Measurements from ENCODE around the gene HERC4. TPM values are rescaled to one million over a fixed set of nuclear protein-coding genes. Genes with fewer than 3 reads are reported as not detected.

HERC4 gene
- total and polyA plus RNA-seq, 9 of the 15 experiments (the other 6 are each of a cell fraction or from before 2014, with no cell fraction given): 12.5 to 33.5 (median 22.8) TPM

DNA sequence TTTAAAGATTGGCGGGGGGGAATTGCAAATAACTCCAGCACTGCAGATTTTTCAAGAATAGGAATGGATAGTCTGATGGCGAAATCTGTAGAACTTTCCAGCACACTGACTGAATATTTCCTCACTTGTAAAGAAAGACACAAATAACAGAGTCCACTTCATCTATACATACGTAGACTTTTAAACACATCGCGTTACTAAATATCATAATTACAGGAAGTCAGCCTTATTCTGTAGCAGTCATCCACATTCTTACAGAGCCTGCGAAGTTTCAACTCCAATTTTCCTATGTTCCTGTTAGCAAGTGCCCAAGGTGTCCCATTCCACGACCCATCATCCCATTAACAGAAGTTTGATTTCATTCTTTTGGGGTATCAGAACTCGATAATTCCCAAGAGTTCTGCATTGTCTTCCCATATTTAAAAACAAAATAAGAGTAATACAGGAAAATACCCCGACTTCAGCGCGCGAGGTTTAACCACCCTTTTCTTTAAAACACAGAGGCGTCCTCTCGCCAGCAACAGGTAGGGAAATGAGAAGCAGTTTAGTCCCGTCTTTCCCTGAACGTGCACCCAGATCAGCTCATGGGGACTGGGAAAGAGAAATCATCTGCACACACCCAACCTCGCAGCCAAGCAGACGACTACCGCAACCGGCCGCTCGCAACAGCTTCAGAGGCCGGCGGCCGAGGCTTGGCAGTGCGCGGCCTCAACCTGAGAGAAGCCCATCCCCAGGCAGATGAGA is 880 bp downstream of the HERC4 start (continued):
- TF ChIP-seq TAL1 (IDR thresholded peaks at IDR 0.05) (no peak), TGIF2 (CRISPR knock-in tag; IDR thresholded peaks at IDR 0.05) (no peak), CREM (IDR thresholded peaks at IDR 0.05; ENCODE audit: low read depth) (no peak), NCOA2 (IDR thresholded peaks at IDR 0.05; ENCODE audit: partially characterized antibody in 2 of 2) (no peak), TEAD4 (IDR thresholded peaks at IDR 0.05; ENCODE audit: low read length) (no peak), TEAD4 (CRISPR knock-in tag; IDR thresholded peaks at IDR 0.05; ENCODE audit: borderline replicate concordance) (no peak), MAZ (CRISPR knock-in tag; conservative IDR thresholded peaks at IDR 0.05 in 1 of 2, IDR thresholded peaks at IDR 0.05 in 1 of 2) (no peak), C11orf30 (IDR thresholded peaks at IDR 0.05; ENCODE audit: low read depth) (no peak), ETV1 (tag; conservative IDR thresholded peaks at IDR 0.05; ENCODE audit: low read depth) (0 out of 2 replicates have a peak, but pooled peaks have one; percentile 2)
- TF ChIP-seq, protein P1, sequence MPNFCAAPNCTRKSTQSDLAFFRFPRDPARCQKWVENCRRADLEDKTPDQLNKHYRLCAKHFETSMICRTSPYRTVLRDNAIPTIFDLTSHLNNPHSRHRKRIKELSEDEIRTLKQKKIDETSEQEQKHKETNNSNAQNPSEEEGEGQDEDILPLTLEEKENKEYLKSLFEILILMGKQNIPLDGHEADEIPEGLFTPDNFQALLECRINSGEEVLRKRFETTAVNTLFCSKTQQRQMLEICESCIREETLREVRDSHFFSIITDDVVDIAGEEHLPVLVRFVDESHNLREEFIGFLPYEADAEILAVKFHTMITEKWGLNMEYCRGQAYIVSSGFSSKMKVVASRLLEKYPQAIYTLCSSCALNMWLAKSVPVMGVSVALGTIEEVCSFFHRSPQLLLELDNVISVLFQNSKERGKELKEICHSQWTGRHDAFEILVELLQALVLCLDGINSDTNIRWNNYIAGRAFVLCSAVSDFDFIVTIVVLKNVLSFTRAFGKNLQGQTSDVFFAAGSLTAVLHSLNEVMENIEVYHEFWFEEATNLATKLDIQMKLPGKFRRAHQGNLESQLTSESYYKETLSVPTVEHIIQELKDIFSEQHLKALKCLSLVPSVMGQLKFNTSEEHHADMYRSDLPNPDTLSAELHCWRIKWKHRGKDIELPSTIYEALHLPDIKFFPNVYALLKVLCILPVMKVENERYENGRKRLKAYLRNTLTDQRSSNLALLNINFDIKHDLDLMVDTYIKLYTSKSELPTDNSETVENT (CRISPR knock-in tag; IDR thresholded peaks at IDR 0.05): no peak
- TF ChIP-seq, protein P2, sequence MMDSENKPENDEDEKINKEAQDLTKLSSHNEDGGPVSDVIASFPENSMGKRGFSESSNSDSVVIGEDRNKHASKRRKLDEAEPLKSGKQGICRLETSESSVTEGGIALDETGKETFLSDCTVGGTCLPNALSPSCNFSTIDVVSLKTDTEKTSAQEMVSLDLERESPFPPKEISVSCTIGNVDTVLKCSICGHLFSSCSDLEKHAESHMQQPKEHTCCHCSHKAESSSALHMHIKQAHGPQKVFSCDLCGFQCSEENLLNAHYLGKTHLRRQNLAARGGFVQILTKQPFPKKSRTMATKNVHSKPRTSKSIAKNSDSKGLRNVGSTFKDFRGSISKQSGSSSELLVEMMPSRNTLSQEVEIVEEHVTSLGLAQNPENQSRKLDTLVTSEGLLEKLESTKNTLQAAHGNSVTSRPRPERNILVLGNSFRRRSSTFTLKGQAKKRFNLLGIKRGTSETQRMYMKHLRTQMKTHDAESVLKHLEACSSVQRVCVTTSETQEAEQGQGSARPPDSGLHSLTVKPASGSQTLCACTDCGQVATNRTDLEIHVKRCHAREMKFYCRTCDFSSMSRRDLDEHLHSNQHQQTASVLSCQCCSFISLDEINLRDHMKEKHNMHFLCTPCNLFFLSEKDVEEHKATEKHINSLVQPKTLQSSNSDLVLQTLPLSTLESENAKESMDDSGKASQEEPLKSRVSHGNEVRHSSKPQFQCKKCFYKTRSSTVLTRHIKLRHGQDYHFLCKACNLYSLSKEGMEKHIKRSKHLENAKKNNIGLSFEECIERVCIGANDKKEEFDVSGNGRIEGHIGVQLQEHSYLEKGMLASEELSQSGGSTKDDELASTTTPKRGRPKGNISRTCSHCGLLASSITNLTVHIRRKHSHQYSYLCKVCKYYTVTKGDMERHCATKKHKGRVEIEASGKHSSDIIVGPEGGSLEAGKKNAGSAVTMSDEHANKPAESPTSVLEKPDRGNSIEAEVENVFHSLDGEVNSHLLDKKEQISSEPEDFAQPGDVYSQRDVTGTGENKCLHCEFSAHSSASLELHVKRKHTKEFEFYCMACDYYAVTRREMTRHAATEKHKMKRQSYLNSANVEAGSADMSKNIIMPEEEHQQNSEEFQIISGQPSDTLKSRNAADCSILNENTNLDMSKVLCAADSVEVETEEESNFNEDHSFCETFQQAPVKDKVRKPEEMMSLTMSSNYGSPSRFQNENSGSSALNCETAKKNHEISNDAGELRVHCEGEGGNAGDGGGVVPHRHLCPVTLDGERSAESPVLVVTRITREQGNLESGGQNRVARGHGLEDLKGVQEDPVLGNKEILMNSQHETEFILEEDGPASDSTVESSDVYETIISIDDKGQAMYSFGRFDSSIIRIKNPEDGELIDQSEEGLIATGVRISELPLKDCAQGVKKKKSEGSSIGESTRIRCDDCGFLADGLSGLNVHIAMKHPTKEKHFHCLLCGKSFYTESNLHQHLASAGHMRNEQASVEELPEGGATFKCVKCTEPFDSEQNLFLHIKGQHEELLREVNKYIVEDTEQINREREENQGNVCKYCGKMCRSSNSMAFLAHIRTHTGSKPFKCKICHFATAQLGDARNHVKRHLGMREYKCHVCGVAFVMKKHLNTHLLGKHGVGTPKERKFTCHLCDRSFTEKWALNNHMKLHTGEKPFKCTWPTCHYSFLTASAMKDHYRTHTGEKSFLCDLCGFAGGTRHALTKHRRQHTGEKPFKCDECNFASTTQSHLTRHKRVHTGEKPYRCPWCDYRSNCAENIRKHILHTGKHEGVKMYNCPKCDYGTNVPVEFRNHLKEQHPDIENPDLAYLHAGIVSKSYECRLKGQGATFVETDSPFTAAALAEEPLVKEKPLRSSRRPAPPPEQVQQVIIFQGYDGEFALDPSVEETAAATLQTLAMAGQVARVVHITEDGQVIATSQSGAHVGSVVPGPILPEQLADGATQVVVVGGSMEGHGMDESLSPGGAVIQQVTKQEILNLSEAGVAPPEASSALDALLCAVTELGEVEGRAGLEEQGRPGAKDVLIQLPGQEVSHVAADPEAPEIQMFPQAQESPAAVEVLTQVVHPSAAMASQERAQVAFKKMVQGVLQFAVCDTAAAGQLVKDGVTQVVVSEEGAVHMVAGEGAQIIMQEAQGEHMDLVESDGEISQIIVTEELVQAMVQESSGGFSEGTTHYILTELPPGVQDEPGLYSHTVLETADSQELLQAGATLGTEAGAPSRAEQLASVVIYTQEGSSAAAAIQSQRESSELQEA (IDR thresholded peaks at IDR 0.05; ENCODE audit: low read depth): no peak
- TF ChIP-seq, protein P3, sequence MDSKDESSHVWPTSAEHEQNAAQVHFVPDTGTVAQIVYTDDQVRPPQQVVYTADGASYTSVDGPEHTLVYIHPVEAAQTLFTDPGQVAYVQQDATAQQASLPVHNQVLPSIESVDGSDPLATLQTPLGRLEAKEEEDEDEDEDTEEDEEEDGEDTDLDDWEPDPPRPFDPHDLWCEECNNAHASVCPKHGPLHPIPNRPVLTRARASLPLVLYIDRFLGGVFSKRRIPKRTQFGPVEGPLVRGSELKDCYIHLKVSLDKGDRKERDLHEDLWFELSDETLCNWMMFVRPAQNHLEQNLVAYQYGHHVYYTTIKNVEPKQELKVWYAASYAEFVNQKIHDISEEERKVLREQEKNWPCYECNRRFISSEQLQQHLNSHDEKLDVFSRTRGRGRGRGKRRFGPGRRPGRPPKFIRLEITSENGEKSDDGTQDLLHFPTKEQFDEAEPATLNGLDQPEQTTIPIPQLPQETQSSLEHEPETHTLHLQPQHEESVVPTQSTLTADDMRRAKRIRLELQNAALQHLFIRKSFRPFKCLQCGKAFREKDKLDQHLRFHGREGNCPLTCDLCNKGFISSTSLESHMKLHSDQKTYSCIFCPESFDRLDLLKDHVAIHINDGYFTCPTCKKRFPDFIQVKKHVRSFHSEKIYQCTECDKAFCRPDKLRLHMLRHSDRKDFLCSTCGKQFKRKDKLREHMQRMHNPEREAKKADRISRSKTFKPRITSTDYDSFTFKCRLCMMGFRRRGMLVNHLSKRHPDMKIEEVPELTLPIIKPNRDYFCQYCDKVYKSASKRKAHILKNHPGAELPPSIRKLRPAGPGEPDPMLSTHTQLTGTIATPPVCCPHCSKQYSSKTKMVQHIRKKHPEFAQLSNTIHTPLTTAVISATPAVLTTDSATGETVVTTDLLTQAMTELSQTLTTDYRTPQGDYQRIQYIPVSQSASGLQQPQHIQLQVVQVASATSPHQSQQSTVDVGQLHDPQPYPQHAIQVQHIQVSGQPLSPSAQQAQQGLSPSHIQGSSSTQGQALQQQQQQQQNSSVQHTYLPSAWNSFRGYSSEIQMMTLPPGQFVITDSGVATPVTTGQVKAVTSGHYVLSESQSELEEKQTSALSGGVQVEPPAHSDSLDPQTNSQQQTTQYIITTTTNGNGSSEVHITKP (IDR thresholded peaks at IDR 0.05; ENCODE audit: partially characterized antibody): no peak
